ENCODE data around the gene FOXA2.

GRCh38 chr20:22540832-22541231 lies 43.5 kb downstream of the FOXA2 start:
- TF ChIP-seq POLR2A (IDR thresholded peaks at IDR 0.05; ENCODE audit: low read depth, low read length): no peak
- TF ChIP-seq POU2F2 (IDR thresholded peaks at IDR 0.05; ENCODE audit: low read depth, low read length): no peak
- TF ChIP-seq SPI1 (IDR thresholded peaks at IDR 0.05; ENCODE audit: low read depth, low read length): no peak

All from GM12891 (cell line).